Stimulated activated naive CD4-positive, alpha-beta T cell (primary cell): Measurements from ENCODE around the gene CMSS1.

ENCODE experiments used
- DNase-seq, 6 experiments: peaks; one replicate each; lab custom pipeline; 2025; lab: John Stamatoyannopoulos, UW

Gene CMSS1

GRCh38 chr3:99933971-99934750 is 116.5 kb downstream of the CMSS1 start:
- no peak for DNase-seq

GRCh38 chr3:99934975-99935797 is 117.5 kb downstream of the CMSS1 start:
- no peak for DNase-seq

GRCh38 chr3:99938270-99938911 is 120.7 kb downstream of the CMSS1 start:
- no peak for DNase-seq

- no peak for DNase-seq
Observed at GRCh38 chr3:99939876-99940275, 122.2 kb downstream of the CMSS1 start.

- DNase-seq: no peak
Observed at GRCh38 chr3:99940350-99940749, 122.7 kb downstream of the CMSS1 start.

- DNase-seq: no peak
Observed at GRCh38 chr3:99941211-99941610, 123.5 kb downstream of the CMSS1 start.

- DNase-seq: no peak
Observed at GRCh38 chr3:99943931-99944761, 126.5 kb downstream of the CMSS1 start.

- no peak for DNase-seq
Observed at GRCh38 chr3:99945328-99945995, 127.8 kb downstream of the CMSS1 start.

- no peak for DNase-seq
Observed at GRCh38 chr3:99947356-99947755, 129.7 kb downstream of the CMSS1 start.

- DNase-seq: no peak
Observed at GRCh38 chr3:99948467-99949089, 130.9 kb downstream of the CMSS1 start.

GRCh38 chr3:99949956-99950670 is 132.5 kb downstream of the CMSS1 start:
- no peak for DNase-seq

- no peak for DNase-seq
Observed at GRCh38 chr3:99950921-99951320, 133.3 kb downstream of the CMSS1 start.

GRCh38 chr3:99951701-99952100 is 134.0 kb downstream of the CMSS1 start:
- no peak for DNase-seq

- DNase-seq: no peak
Observed at GRCh38 chr3:99952306-99952705, 134.6 kb downstream of the CMSS1 start.

GRCh38 chr3:99953596-99953995 is 135.9 kb downstream of the CMSS1 start:
- DNase-seq: no peak

- DNase-seq: no peak
Observed at GRCh38 chr3:99954914-99955644, 137.4 kb downstream of the CMSS1 start.

- no peak for DNase-seq
Observed at GRCh38 chr3:99955773-99956562, 138.3 kb downstream of the CMSS1 start.

GRCh38 chr3:99957151-99957796 is 139.6 kb downstream of the CMSS1 start:
- no peak for DNase-seq
